K562 (cell line): Measurements from ENCODE around the gene MUCL1. TPM values are rescaled to one million over a fixed set of nuclear protein-coding genes. Genes with fewer than 3 reads are reported as not detected.

Experiments used
- ATAC-seq: fragments of 200-7000 bp; cut with Tn5 transposase; 3 replicates; pipeline ENCODE4 v1.9.1; 2020; ENCODE audit warnings: moderate library complexity
- Bru-seq: library from RNA; stranded (reverse); fragments of 400-500 nt; gene quantifications from one replicate; lab custom pipeline; 2021; lab: Mats Ljungman, UMichigan
- BruChase-seq, 2 experiments: library from RNA; stranded (reverse); fragments of 400-500 nt; gene quantifications; one replicate each; lab custom pipeline; 2021; lab: Mats Ljungman, UMichigan
- BruUV-seq: library from RNA; stranded (reverse); fragments of 400-500 nt; replicated peaks from 2 replicates; lab custom pipeline; 2021; lab: Mats Ljungman, UMichigan
- CTCF ChIA-PET: fragments of 300-600 bp; formaldehyde crosslinking; extraction: SDS; loops from one replicate; lab custom pipeline; 2021; ENCODE audit warnings: low intra/inter-chr PET ratio; lab: Yijun Ruan, JAX
- POLR2A ChIA-PET: fragments of 300-600, 350-650 bp; sonication (Branson Sonifier 250); formaldehyde crosslinking; extraction: SDS; loops from one replicate; lab custom pipeline; 2021; ENCODE audit warnings: antibody characterized with exemption, inconsistent platforms; lab: Yijun Ruan, JAX
- DNase-seq, 4 experiments: peaks; one replicate each; pipeline versions ENCODE4 v3.0.0 to v3.0.0-alpha.2; 2011 to 2018; ENCODE audit warnings: low spot score in 3 of 4, mixed read lengths in 3 of 4; ENCODE audit errors: extremely low read depth in 1 of 4
- FAIRE-seq: peaks from 2 replicates; lab custom pipeline; 2011; peaks lifted over from hg19 to GRCh38; lab: Jason Lieb, UNC
- H2AFZ ChIP-seq: 2 replicates; pipeline ENCODE4 v1.6.0; 2011; ENCODE audit warnings: low read depth, low read length, control low read depth, inconsistent platforms
- H3K27ac ChIP-seq: fragments of 200-600 bp; 3 replicates; pipeline ENCODE4 v1.8.0; 2011; ENCODE audit warnings: low read depth, mild to moderate bottlenecking, control low read depth, inconsistent platforms, low read length, moderate library complexity, mixed read lengths; ENCODE audit errors: extremely low read depth
- H3K27me3 ChIP-seq, 2 experiments: fragments of 300-600 bp in 1 of 2; 2 replicates in 1 of 2; 3 replicates in 1 of 2; pipeline versions ENCODE4 v1.6.0 to v1.8.0; 2011; ENCODE audit warnings: inconsistent platforms in 2 of 2, low read length in 2 of 2, mild to moderate bottlenecking in 1 of 2, mixed read lengths in 1 of 2, moderate library complexity in 1 of 2; ENCODE audit not compliant: control insufficient read depth in 2 of 2, insufficient read depth in 2 of 2
- H3K36me3 ChIP-seq: fragments of 300-600 bp; 3 replicates; pipeline ENCODE4 v1.8.0; 2011; ENCODE audit warnings: mild to moderate bottlenecking, low read length, inconsistent platforms; ENCODE audit not compliant: control insufficient read depth, insufficient read depth
- H3K4me1 ChIP-seq, 2 experiments: fragments of 200-600 bp in 1 of 2; replicated peaks in 1 of 2; 2 replicates in 1 of 2; 3 replicates in 1 of 2; pipeline versions ENCODE4 v1.5.1 to v1.8.0; 2011; ENCODE audit warnings: inconsistent platforms in 2 of 2, low read length in 2 of 2, mild to moderate bottlenecking in 1 of 2, mixed read lengths in 1 of 2, moderate library complexity in 1 of 2; ENCODE audit not compliant: control insufficient read depth in 2 of 2, insufficient read depth in 2 of 2
- H3K4me2 ChIP-seq: 2 replicates; pipeline ENCODE4 v1.6.1; 2011; ENCODE audit warnings: low read length, control low read depth, inconsistent platforms, mixed read lengths; ENCODE audit not compliant: insufficient read depth
- H3K4me3 ChIP-seq: fragments of 200-600 bp; sonication (generic), shearing (Covaris generic); 2 replicates; pipeline ENCODE4 v1.5.1; 2016; ENCODE audit warnings: control low read depth, inconsistent platforms
- H3K79me2 ChIP-seq: fragments of 200-600 bp; 3 replicates; pipeline ENCODE4 v1.8.0; 2011; ENCODE audit warnings: low read length, inconsistent platforms; ENCODE audit not compliant: control insufficient read depth, insufficient read depth
- H3K9ac ChIP-seq, 2 experiments: 2 replicates each; pipeline versions ENCODE4 v1.6.0 to v1.6.1; 2011; ENCODE audit warnings: low read depth in 2 of 2, low read length in 2 of 2, control low read depth in 1 of 2, inconsistent platforms in 1 of 2, mild to moderate bottlenecking in 1 of 2, mixed read lengths in 1 of 2; ENCODE audit not compliant: insufficient read depth in 1 of 2
- H3K9me1 ChIP-seq: one replicate; pipeline ENCODE4 v1.6.0; 2011; ENCODE audit warnings: inconsistent platforms, mild to moderate bottlenecking, low read length, moderate library complexity; ENCODE audit not compliant: control insufficient read depth, insufficient read depth
- H3K9me3 ChIP-seq: replicated peaks from 2 replicates; pipeline ENCODE4 v1.5.1; 2011; ENCODE audit warnings: low read depth, low read length, inconsistent platforms; ENCODE audit not compliant: control insufficient read depth, insufficient read depth
- H4K20me1 ChIP-seq: replicated peaks from 2 replicates; pipeline ENCODE4 v1.6.1; 2011; ENCODE audit warnings: low read length, inconsistent platforms, mixed read lengths; ENCODE audit not compliant: control insufficient read depth, insufficient read depth
- DEAF1 ChIP-seq: fragments of 450-650 bp; formaldehyde crosslinking; IDR thresholded peaks from 2 replicates; pipeline ENCODE4 v1.4.0; 2020; ENCODE audit warnings: mild to moderate bottlenecking, moderate library complexity
- HDAC2 ChIP-seq: fragments of 450-650 bp; IDR thresholded peaks from 2 replicates; pipeline ENCODE4 v1.6.1; 2016; ENCODE audit warnings: mild to moderate bottlenecking
- KAT7 ChIP-seq: sonication (generic); formaldehyde crosslinking; IDR thresholded peaks from 2 replicates; pipeline ENCODE4 v1.8.0; 2022; ENCODE audit warnings: missing genetic modification reagents, mild to moderate bottlenecking, borderline replicate concordance
- MBD2 ChIP-seq: sonication (generic); IDR thresholded peaks from 2 replicates; pipeline ENCODE4 v1.6.1; 2016; ENCODE audit warnings: low read depth, borderline replicate concordance
- MITF ChIP-seq: IDR thresholded peaks from 2 replicates; pipeline ENCODE4 v1.6.1; 2014; ENCODE audit warnings: antibody characterized with exemption
- POLR2A ChIP-seq: fragments of 450-650 bp; conservative IDR thresholded peaks from 2 replicates; pipeline ENCODE4 v1.6.1; 2016
- SMC3 ChIP-seq: conservative IDR thresholded peaks from 2 replicates; pipeline ENCODE4 v1.6.1; 2011; ENCODE audit warnings: low read depth, low read length, improper control_type of control experiment; ENCODE audit not compliant: insufficient read depth
- STAG1 ChIP-seq: sonication (generic); formaldehyde crosslinking; IDR thresholded peaks from 2 replicates; pipeline ENCODE4 v1.5.0; 2020; ENCODE audit warnings: missing genetic modification reagents, borderline replicate concordance
- ZNF561 ChIP-seq: fragments of 450-650 bp; formaldehyde crosslinking; conservative IDR thresholded peaks from 2 replicates; pipeline ENCODE4 v1.4.0; 2020; ENCODE audit warnings: mild to moderate bottlenecking, moderate library complexity
- WGBS: fragments of 100-300 bp; shearing (Covaris generic); methylation state at CpG from one replicate; pipeline ENCODE4 v1.1.6; 2016; ENCODE audit warnings: low coverage, mixed read lengths; ENCODE audit not compliant: insufficient coverage; ENCODE audit errors: missing lambda C conversion rate; 5-methylcytosine and 5-hydroxymethylcytosine counted together
- in situ Hi-C: fragments of 300-500 bp; cut with MboI; formaldehyde crosslinking; loops from 4 replicates; pipeline ENCODE4 v1.15.0; 2018; ENCODE audit warnings: inconsistent platforms, mixed read lengths
- intact Hi-C: fragments of 100-400 bp; cut with micrococcal nuclease; formaldehyde crosslinking; loops from 2 replicates; pipeline ENCODE4 v1.14.2; 2022
- long read RNA-seq, 3 experiments: library from polyadenylated mRNA in 2 of 3; library from RNA in 1 of 3; unstranded in 2 of 3; stranded (forward) in 1 of 3; transcript quantifications; one replicate each; pipeline ENCODE4 v2.0.0, GENCODE V29; 2019 to 2022
- polyA minus RNA-seq, 3 experiments: library from RNA; depleted of rRNA, polyadenylated mRNA; stranded (reverse); fragments of >200 nt; gene quantifications; 2 replicates each; pipeline ENCODE4 v1.2.3, GENCODE V29; 2011
- polyA plus RNA-seq, 8 experiments: library from polyadenylated mRNA; depleted of rRNA in 4 of 8; stranded (reverse) in 5 of 8; unstranded in 3 of 8; fragments of >200 nt; fragmentation: Nextera tagmentation in 2 of 8; fragmentation: Illumina TruSeq in 1 of 8; extraction: Ambion mirVana in 2 of 8; extraction: Trizol in 1 of 8; gene quantifications; 2 replicates each; pipeline versions ENCODE4 v1.2.1 to v1.2.3, GENCODE V29; 2011 to 2014; ENCODE audit warnings: inconsistent platforms in 1 of 8, missing spikeins in 1 of 8
- total RNA-seq, 7 experiments: library from RNA; depleted of rRNA in 6 of 7; stranded (reverse); fragments of >200 nt in 6 of 7; fragmentation: Illumina TruSeq in 2 of 7; extraction: Trizol in 2 of 7; gene quantifications; 2 replicates each; pipeline versions ENCODE4 v1.2.1 to v1.2.3, GENCODE V29; 2011 to 2021; ENCODE audit warnings: low replicate concordance in 1 of 7

The MUCL1 gene
- not detected in 2 replicates for total RNA-seq (2011; cell fraction: chromatin; rRNA removed; ENCODE audit: low replicate concordance)
- not detected in 2 replicates for total RNA-seq (2011; cell fraction: nucleolus; rRNA removed)
- total RNA-seq (2011; cell fraction: nucleoplasm; rRNA removed) = not detected in 2 replicates
- not detected in 2 replicates for total RNA-seq (2014; rRNA removed)
- not detected in 2 replicates for total RNA-seq (2014; rRNA removed; fragmentation: Illumina TruSeq; extraction: Trizol)
- total RNA-seq (2015; rRNA removed; fragmentation: Illumina TruSeq; extraction: Trizol) = not detected in 2 replicates
- not detected in 2 replicates for total RNA-seq (2021)
- not detected in 2 replicates for polyA plus RNA-seq (2011; rRNA removed)
- polyA plus RNA-seq (2011; cell fraction: cytosol; rRNA removed) = not detected in 2 replicates
- polyA plus RNA-seq (2011; cell fraction: nucleus; rRNA removed) = not detected in 2 replicates
- not detected in 2 replicates for polyA plus RNA-seq (2012)
- polyA plus RNA-seq (2014; fragmentation: Illumina TruSeq; extraction: Trizol) = not detected in 2 replicates
- polyA plus RNA-seq (2014; fragmentation: Nextera tagmentation; extraction: Ambion mirVana) = not detected
- polyA plus RNA-seq (2014; rRNA removed) = not detected in 2 replicates
- polyA minus RNA-seq (2011; rRNA and poly(A)+ RNA removed) = not detected in 2 replicates
- not detected in 2 replicates for polyA minus RNA-seq (2011; cell fraction: cytosol; rRNA and poly(A)+ RNA removed)
- not detected in 2 replicates for polyA minus RNA-seq (2011; cell fraction: nucleus; rRNA and poly(A)+ RNA removed)
- Bru-seq, nascent RNA = not detected
- percentile 3 among the genes with signal in this experiment for BruChase-seq, experiment 1, labeled RNA remaining after a 2-hour chase
- BruChase-seq, experiment 2, labeled RNA remaining after a 6-hour chase = percentile 3 among the genes with signal in this experiment
- long read RNA-seq, experiment 1 = 0 reads
- long read RNA-seq, experiment 2 = 0 reads
- long read RNA-seq, experiment 3 = 0 reads

GRCh38 chr12:54853933-54854538 lies at the start of gene MUCL1:
Gene MUCL1, plus strand, starts transcription at chr12:54854516. Its CDS starts 67 bp downstream, at chr12:54854583.
- WGBS = under 1% methylated on average over 6 of the region's 6 CpGs
- Histone ChIP-seq H4K20me1 (no peaks in the 10 kb centered on the region), H3K79me2 (no peaks in the 10 kb centered on the region), H3K27me3 (no peaks in the 10 kb centered on the region; a peak in 1 of 5 replicates), H3K9me3 (no peaks in the 10 kb centered on the region), H3K27ac (no peak within 1 kb of the TSS), H3K9me1 (no peaks in the 10 kb centered on the region), H2AFZ (no peak within 1 kb of the TSS), H3K4me1 (no peaks in the 10 kb centered on the region), H3K4me2 (no peak within 1 kb of the TSS), H3K9ac (no peak within 1 kb of the TSS), H3K36me3 (no peaks in the 10 kb centered on the region), H3K4me3 (no peak within 1 kb of the TSS)
- POLR2A ChIA-PET = no interaction called here
- DNase-seq (peak; percentile 69 to 79 (median 74)), ATAC-seq (peak; percentile 99), FAIRE-seq (peak; percentile 93)
- CTCF ChIA-PET = interaction anchor here (0.6 to 3.6 kb wide), 5 partner anchors 81 to 219 kb away, joined by 3 to 45 read pairs (median 6); no protein-coding TSS in a partner anchor
- in situ Hi-C loops = no loop called here
- no TSS peak for BruUV-seq
- intact Hi-C loops = loop anchor here (1.0 to 5.0 kb wide), 4 partner anchors 81 to 219 kb away; no protein-coding TSS in a partner anchor
- TF ChIP-seq DEAF1 (CRISPR knock-in tag) (peak; percentile 95), MBD2 (no peak), KAT7 (CRISPR knock-in tag) (no peak), POLR2A (no peak), HDAC2 (no peak), MITF (no peak), SMC3 (peak; percentile 67), STAG1 (CRISPR knock-in tag) (peak; percentile 30; the same call in 1 of the 2 replicates), ZNF561 (CRISPR knock-in tag) (no peak)
